ENCODE results near the gene CTDSPL.

DNA sequence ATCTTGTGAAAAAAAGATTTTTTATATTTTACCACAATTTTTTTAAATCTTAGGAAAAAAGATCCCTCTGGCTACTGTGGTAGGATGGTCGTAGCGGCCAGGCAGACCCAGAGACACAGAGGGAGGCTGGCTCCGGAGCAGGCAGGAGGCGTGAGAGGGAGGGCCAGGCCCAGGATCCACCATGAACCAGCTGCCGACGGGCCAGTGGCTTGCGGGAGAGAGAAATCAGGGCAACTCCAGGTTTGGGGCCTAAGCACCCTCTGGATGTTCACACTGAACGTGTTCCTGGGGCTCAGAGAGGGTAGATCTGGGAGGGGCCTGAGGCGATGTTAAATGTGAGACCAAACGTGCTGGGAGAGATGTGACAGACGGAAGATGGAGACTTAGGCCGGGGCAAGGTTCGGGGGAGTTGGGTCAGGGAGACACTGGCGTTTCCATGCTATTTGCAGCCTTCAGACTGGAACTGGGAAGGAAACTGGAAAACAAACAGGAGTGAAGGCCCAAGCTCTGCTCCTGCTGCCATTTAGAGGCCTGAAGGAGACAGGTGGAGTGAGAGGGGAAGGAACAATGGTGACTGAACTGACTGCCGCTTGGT, 127.3 kb downstream of the CTDSPL start:
- TF ChIP-seq POLR2AphosphoS5 (IDR thresholded peaks at IDR 0.05; ENCODE audit: borderline replicate concordance, low read depth, low read length) (no peak), EZH2 (IDR thresholded peaks at IDR 0.05) (no peak), FOXP2 (optimal IDR thresholded peaks at IDR 0.05; ENCODE audit: control extremely low read depth, extremely low read length, insufficient read depth) (no peak)
